Measurements from ENCODE around the gene TNC.
"Not testable (repeated sequence)": the region's sequence is repeated elsewhere in the genome, so short reads cannot be mapped to it uniquely, and the experiment has no call there.

TNC gene

DNA sequence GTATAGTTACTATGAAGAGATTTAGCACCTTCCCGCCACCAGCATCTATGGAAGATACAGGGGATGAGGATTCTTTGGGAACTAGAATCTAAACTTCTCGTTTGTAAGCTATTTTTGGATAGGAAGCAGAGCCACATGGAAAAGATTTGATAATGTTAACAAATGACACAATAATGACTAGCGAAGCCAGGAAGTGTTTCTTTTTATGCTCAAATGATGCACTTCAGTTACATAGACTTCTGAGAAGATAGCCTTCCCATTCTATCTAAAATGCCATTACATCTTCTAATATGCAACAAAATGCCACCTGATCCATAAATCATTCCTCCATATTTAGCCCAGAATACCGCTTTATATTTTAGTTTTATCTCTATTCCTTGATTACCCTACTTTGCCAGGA lies 17.0 kb upstream of the TNC start:
- no peak for DNase-seq (ENCODE audit: low read depth)

DNA sequence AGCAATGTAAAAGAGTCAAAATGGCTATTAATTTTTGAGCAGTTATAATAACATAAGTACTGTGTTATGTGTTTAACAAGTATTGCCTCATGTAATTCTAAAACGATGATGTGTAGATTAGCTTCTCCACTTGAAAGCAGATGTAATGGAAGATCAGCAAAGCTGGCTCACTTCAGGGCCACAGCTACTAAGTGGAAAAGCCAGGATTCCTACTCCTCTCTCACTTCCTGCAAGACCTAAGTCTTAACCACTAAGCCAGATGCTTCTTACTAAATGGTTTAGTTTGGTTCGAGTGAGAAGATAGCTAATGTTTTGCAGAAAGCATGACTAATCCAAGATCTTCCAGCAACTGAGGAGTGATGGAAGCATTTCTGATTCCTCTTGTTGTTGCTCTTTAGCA lies 15.7 kb upstream of the TNC start:
- peak; percentile 91 for DNase-seq (ENCODE audit: low read depth)

DNA sequence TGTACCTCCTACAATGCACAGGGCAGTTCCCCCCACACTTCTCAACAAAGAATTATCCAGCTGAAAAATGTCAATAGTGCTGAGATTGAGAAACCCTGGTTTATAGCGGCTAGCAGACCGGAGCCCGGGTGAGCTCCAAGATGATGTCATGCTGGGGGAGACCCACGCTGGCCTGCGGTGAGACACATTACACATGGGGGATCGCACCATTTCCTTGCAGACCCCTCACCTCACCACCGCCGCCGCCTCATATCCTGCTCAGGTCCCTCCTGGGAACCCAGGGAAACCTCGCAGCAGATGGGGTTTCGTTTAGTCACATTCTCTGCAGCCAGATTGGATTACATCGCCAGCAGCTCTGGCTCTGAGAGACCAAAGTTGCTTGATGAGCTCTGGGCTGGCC lies 14.7 kb upstream of the TNC start:
- no peak for DNase-seq (ENCODE audit: low read depth)

DNA sequence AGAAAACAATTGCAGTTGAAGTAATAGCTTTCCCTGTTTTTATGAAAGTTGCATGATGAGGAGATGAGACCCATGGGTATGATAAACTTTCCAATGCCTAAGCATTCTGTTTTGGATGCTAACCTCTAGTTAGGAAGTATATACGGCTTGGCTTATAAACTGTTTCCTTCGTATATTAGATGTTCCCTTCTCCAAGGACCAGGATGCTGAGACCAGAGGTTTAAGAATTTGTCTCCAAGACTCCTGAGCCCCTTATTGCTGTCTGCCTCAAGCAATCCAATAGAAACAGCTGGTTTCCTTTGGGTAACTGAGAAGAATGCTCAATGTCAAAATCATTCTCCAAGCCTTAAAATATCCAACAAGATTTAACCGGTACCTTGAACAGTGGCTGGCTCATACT lies 12.2 kb upstream of the TNC start:
- DNase-seq (ENCODE audit: low read depth), result no peak

DNA sequence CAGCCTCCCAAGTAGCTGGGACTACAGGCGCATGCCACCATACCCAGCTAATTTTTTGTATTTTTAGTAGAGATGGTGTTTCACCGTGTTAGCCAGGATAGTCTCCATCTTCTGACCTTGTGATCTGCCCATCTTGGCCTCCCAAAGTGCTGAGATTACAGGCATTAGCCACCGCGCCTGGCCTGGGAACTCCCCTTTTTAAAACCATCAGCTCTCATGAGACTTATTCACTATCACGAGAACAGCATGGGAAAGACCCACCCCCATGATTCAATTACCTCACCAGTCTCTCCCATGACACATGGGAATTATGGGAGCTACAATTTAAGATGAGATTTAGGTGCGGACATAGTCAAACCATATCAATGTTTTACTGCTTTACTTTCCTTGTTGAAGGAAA lies 10.8 kb upstream of the TNC start:
- DNase-seq (ENCODE audit: low read depth), result not testable (repeated sequence)

DNA sequence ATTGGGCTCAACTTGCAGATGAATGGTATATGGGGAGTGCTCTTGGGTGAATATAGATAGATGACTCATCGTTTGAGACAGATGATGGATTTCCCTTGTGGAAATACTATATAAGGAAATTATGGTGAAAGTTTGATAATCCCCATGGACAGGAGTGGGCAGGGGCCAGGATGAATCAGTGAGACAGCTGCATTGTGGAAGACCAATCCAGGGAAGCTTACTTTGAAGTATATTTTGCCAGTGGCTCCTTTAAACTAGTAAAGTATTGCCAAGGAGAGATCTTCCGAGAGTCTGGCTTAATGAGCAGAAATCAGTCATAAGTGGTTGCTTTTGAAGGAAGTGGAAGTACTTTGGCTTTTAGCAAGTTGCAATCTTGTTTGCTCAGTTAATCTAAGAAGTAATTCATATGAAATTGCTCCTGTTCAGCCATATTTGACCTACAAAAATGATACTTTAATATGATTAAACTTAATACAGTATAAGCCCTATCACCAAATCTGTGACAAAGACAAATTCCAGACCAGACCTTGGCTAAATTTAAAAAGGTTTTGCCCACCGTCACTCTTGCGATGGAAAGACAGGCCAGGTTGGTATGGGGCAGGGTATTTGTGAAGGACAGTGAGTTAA lies 9.3 kb upstream of the TNC start:
- DNase-seq (ENCODE audit: low read depth), result peak; percentile 92

DNA sequence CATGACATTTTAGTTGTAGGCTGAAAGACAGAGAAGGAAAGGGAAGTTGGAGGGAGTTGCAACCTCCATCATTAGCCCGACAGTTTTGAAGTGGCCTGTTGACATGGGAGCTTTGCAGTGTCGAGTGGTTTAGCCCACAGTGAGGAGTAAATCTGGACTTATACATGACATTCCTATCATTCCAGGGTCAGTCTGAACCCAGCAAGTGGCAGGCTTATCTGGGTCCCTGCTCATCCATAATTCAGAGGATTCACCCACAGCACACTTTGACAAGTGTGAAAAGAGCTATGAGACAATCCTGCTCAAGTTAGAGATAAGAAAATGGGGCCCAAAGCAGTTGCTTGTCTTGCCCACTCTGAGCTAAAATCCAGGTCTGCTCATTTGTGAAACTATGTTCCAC lies 8.4 kb upstream of the TNC start:
- peak; percentile 61 for DNase-seq (ENCODE audit: low read depth)

DNA sequence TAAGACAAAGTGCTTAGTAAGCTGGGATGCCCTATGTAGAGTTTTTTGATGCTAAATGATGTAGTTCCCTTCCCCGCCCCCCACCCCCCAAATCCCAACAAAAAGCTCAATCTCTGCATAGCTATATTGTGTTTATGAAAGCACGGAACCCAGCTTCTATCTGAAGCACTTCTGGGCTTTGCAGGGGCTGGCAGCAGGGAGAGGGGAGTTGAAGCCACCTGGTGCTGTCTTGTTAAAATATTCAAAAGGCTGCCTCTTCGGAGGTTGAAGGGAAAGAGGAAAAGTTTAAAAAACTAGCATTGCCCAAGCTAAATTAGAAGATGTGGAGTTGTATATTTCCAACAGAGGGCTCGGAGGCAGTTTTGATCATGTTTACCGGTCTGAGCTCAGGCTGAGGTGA lies 5.0 kb upstream of the TNC start:
- no peak for DNase-seq (ENCODE audit: low read depth)

DNA sequence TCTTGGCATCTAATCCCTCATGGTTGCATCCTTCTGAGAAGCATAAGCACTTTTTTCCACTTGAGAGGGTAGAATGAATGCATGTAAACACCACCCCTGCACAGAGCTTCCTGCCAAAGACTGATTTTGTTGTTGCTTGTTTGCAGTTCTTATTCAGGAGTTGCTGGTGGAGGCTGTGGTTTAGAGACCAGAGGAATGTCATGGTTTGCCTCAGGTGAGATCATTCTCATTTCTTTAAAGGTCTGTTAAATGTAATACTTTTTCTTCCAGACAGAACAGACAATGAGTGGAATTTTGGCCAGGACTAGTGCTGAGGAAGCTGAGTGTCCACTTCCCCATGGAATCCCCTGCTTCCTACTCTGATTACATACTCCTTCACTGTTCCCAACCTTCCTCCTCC lies 3.2 kb upstream of the TNC start:
- DNase-seq (ENCODE audit: low read depth), result peak; percentile 88

DNA sequence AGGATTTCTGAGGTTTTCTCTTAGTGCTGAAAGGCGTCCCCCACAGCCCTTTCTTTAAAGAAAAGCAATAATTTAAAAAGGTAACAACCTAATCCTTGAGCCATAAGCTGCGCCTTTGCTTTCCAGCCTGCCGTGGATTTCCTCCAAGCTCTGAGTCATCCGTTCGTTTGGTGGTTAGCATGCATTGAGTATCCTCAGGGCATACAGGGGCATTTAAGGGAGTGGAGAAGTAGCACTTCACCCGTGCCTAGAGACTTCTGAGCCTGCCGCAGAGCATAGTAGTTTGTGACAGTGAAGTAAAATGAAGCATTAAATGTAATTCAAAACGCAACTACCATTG lies 892 bp upstream of the TNC start:
- DNase-seq (ENCODE audit: low read depth), result peak; percentile 84

DNA sequence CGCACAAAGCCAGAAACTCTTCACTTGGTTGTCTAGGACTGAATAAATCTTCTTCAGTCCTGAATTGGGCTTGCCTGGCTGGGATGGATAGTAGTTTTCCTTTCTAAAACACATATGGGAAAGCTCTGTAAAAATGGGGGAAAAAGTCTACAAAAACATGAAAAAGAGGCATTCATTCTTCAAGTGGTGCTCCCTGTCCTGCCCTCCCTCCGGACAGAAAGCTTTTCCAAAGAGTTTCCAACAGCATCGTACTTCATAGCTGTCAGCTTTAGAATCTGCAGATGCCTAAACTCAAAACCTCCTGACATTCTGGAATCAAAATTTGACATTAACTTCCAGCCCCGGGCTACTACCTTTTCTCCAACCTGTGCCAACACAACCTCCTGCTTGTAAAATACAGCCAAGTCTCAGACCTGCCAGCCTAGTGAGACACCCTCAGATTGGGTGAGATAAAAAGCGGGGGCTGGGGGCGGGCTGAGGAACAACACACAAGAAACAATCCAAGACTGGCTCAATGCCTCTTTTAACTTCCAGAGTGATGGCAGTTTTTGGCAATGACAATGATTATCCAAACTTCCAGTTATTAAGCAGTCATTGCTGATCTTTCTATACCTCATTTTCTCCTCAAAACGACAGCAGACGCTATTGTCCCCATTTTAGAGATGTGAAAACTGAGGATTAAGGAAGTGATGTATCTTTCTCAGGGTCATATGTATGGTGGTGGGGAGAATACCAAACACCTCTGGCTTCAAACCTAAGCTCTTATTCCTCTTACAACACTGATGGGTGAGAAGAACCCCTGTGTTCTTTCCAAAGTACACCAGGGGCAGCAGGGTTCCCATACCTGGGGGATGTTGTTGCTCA lies 1.3 kb downstream of the TNC start:
- no peak for DNase-seq (ENCODE audit: low read depth)

DNA sequence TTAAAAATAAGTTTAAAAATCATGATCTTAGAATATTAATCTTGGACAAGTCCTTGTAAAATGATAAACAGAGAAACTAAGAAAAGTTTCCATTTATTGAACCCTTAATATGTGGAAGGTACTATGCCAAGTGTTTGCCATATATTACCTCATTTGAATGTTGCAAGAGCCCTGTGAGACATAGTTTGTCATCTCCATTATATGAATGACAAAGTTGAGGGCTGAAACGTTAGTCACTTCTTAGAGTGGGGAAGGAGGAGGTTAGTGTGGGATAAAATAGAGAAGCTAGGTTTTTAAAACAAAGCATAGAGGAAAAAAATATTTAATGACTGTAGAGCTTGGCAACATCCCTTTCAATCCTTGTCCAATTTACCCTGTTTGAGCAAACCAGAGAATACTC lies 2.0 kb downstream of the TNC start:
- peak; percentile 72 for DNase-seq (ENCODE audit: low read depth)

DNA sequence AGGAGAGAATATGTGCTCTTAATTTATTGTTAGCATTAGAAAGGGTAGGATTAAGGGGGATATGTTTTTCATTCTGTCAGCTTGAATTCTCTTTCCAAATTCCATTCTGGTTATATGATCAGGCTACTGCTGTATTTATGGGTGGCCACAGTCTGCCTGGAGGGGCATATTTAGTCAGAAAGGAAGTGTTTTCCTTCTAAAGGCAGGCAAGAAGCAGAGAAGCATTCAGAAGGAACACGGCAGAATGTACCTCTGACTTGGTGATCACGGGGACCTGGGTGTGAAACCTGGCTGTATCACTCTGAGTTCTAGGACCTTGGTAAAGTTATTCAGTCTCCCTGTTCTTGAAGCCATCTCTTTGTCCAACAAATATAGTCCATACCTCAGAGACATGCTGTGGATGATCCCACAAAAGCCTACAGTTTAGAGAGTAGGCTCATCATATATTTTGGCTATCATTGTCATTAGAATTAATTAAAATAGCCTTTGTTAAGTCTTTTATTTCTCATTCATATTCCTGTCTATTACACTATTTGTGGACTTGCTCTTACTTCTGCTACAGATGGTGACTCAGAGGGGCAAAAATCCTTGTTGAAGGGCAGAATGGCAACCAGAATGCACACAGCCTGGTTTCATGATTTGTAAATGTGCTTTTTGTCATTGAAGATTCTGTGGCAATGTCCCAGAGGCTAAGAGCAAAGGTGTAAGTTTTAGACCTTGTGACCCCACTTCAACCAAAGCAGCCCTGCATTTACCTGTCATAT lies 2.7 kb downstream of the TNC start:
- DNase-seq (ENCODE audit: low read depth), result no peak

DNA sequence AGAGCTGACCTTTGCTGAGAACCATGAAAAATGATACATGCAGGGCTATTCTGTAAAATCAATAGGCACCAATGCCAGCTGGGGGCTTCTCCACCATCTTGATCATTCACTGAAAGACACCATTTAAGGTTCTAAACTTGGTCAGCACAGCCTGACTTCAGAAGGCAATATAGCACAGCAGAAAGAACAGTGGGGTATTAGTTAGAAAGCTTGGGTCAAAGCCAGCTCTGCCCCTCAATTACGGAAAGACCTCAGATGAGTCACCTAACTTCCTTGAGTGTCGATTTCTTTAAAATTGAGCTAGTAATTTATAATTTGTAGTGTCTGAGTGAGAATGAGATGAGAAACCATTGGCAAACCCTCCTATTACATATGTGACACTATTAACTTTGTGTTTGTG lies 3.4 kb downstream of the TNC start:
- no peak for DNase-seq (ENCODE audit: low read depth)

DNA sequence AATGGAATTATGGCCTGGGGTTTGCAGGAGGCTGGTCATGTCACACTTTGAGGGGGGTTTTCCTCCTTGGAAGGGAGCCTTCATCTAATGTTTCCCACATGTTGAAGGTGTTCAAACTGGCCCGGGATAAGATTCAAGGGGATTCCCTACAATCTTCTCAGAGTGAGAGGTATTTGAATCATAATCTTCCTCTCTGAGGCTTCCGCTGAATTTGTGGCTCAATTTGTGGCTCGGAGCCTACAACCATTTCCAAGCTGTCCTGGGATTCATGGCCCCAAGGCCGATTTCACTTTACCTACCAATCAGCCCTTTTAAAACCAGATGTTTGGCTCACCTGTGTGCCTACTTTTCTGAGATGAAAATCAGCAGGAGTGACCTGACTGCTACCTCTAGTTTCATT lies 3.9 kb downstream of the TNC start:
- no peak for DNase-seq (ENCODE audit: low read depth)

DNA sequence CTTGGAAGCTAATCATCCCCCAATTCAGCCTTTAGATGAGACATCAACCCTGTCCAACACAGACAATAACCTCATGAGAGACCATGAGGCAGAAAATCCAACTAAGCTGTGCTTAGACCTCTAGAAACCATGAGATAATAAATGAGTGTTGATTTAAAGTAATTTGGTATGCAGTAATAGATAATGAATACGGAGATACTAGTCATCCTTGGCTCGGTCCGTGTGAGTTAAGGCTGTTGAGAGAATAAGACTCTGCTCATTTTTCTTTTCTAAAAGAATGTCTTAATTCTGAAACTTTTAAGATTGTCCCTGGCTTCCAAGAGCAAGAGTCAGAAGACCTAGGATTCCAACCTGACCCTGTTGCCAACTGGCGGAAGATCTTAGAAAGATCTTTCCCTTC lies 6.1 kb downstream of the TNC start:
- no peak for DNase-seq (ENCODE audit: low read depth)

DNA sequence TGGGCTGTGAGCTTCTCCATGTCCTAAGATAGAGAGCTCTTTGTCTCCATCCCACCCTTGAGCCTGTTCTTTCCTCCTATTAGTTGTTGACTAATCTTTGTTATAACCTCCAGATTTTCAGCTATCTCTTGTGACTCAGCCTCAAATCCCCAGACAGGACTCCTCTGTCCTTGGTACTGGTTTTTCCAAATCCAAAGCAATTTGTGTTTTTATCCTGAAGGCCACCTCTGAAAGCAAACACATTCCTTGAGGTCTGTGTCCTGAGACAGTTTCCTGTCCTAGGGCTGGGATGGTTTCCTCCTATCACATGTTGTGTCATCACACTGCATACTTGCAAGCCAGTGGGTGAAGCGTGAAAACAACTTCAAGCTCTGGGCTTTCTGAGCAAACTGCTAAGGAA lies 8.5 kb downstream of the TNC start:
- peak; percentile 83 for DNase-seq (ENCODE audit: low read depth)

DNA sequence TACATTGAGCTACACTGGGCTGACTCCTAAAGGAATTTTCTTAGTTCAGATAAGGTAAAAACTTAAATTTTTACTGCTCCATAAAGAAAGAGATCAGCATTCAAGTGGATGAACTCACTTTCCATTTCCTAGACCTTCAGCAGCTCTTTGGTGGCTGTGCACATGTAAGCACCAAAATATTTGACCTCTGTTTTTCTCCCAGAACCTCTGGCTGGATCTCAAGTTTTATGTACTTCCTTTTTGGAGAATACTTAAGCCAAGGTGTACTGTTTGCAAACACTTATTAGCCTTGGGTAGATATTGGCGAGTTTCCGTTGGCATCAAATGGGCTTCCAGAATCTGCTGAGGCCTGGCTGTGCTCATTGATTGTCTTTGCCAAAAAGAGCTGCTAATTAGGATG lies 10.3 kb downstream of the TNC start:
- peak; percentile 28 for DNase-seq (ENCODE audit: low read depth)

DNA sequence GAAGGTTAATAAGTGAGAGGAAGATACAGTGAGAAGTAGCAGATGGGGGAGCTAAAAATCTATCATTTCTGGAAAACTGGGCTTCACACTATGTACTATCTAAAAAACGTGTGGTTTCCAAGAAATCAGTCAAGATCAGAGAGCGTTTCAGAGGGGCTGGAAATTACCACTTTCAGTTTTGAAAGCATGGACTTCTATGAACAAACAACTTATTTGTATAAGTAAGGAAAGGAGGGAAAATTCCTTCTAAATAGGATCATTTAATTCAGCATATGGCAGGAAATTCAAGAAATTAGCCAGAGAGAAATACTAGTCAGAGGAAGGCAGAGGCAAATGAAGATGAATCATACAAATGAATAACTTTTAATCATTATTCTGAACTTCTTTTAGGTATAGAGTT lies 11.3 kb downstream of the TNC start:
- peak; percentile 18 for DNase-seq (ENCODE audit: low read depth)

DNA sequence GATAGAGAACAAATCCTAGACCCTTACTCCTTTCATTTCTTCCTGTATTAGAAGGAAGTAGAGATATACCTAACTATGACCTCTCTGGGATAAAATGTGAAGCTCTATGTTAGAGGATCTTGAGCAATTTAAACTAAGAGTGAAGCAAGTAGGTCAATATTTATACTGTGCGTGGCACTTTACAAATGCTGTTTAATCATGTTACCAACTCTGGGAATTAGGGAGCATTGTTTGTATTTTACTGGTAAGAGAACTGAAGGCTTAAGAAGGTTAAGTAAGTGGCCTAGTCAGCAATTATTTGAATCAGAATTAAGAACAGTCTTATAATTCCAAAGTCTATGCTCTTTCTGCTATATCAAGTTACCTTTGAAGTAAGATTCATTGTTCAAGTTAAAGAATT lies 12.0 kb downstream of the TNC start:
- DNase-seq (ENCODE audit: low read depth), result peak; percentile 36

DNA sequence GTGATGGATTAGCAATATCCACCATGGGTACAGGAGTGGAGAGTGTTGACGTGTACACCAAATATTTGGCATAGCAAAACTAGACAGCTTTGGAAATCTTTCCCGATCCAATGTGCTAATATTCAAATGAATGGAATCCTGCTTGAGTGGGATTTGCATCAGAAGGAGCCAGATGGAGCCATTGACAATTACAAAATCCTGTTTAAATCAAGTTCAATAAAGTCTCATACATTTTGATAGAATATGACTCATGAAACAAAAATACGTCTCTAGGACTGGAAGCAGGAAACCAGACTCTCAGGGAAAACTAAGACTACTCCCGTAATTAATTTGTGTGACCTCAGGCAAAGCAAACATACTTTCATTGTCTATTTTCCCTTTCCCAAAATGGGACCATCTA lies 13.0 kb downstream of the TNC start:
- DNase-seq (ENCODE audit: low read depth), result no peak

DNA sequence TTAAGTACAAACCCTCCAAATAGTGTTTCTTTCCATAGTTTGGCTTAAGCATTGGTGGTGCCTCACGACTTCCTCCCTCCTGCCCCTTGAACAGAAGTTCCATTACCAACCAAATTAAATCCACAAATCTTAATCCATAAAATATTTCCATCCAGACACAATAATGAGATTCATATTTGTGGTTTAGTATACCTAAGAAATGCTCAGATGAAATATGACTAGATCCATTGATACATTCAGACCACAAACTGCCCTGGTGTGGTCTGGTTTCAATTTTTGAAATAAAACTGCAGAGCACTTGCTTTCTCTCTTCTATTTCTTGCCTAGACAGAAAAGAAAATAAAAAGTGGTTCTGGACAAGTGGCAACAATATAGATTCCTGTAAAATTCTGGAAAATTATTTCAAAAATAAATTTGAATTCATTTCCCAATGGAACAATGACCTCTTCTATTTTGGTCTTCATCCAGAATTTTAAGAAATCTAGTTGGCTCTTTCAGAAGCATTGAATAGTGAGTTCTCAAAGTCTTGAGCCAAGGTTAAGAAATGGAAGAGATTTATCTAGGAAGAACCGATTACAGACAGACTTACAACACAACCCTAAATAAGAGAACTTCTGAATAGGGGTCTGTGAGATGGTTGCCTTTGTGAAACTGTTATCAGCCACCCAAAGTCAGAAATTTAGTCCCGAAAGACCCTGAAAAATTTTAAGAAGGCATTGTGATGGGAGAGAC lies 14.0 kb downstream of the TNC start:
- no peak for DNase-seq (ENCODE audit: low read depth)

DNA sequence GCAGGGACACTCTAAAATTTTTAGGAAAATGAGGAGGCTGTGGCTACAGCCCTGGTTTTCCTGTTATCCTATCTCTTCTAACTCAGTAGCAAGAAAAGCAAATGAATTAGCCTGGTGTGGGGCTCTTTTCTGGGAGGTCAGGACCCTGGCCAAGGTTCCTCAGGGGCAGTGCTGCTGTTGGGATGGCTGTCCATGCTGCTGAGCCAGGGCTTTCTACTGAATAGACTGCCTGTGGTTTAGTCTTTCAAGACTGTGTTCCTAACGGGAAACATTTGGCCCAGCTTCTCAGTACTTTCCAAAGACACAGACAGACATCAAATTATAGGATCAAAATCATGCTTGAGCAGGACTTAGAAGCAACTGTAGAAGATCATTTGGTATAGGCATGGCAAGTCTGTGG lies 18.1 kb downstream of the TNC start:
- DNase-seq (ENCODE audit: low read depth), result no peak
